ENCODE results near the gene CENPC.
A peak's percentile ranks its signal among the peaks of the same experiment; 100 is the strongest.

Gene CENPC, protein sequence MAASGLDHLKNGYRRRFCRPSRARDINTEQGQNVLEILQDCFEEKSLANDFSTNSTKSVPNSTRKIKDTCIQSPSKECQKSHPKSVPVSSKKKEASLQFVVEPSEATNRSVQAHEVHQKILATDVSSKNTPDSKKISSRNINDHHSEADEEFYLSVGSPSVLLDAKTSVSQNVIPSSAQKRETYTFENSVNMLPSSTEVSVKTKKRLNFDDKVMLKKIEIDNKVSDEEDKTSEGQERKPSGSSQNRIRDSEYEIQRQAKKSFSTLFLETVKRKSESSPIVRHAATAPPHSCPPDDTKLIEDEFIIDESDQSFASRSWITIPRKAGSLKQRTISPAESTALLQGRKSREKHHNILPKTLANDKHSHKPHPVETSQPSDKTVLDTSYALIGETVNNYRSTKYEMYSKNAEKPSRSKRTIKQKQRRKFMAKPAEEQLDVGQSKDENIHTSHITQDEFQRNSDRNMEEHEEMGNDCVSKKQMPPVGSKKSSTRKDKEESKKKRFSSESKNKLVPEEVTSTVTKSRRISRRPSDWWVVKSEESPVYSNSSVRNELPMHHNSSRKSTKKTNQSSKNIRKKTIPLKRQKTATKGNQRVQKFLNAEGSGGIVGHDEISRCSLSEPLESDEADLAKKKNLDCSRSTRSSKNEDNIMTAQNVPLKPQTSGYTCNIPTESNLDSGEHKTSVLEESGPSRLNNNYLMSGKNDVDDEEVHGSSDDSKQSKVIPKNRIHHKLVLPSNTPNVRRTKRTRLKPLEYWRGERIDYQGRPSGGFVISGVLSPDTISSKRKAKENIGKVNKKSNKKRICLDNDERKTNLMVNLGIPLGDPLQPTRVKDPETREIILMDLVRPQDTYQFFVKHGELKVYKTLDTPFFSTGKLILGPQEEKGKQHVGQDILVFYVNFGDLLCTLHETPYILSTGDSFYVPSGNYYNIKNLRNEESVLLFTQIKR

DNA sequence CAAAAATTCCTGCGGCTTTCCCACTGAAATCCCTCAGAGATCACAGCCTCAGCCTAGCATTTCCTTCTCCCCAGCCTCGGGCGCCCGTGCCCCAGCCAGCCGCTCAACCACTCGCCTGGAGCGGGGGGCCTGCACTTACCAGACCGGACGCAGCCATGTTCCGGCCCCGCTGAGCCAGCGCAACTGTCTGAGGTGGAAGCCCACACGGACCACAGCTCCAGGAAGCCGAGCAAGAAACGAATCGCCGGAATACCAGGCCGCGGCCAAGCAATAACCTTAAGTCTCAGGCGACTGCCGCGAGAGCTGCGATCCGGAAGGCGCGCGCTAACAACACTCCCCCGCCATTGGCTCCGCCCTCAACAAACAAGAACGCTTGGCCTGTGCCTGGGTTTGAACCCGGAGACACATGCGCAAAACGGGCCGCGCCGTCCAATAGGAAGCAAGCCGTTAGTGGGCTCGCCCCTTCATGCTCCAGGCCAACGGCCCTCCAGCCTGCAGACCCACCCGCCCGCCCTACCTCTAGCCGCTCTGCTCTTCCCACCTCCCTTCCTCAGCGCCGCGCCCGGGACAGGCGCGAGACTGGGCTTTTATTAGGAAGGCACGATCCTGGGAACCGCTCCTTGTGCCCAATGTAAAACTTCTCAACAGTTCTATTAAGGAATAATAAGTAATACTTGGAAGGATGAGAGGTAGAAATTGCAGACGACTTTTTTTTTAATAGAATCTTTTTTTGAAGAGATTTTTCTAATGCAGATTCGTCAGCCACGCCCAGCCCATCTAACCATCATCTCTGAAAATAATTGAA lies at the start of gene CENPC:
TSS of gene CENPC (minus strand) at position 305 of the 805 bp plus-strand sequence. CDS start at position 157, 148 bp downstream.
- DNase-seq (ENCODE audit: low read depth in 2 of 3, low spot score in 1 of 3) = peak; percentile 88 to 93 (median 91)

DNA sequence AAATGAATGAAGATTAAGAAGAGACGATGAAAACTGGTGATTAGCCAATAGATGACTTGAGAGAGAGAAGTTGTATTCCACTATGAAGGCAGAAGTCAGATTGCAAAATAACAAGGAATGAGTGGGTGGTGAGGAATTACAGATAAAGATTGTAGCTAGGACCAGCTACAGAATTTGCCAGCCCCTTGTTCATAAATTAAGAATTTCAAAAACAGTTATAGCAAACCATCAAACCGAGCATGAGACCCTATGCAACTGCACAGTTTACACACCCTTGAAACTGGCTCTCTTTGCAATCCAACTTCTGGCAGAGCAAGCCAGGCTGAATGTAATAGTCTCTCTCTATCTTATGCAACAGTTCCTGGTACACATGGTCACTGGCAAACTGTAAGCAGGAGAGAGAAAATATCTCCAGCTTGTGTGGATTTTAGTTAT lies 48.5 kb upstream of the CENPC start:
- DNase-seq (ENCODE audit: low read depth in 2 of 3, low spot score in 1 of 3) = no peak

DNA sequence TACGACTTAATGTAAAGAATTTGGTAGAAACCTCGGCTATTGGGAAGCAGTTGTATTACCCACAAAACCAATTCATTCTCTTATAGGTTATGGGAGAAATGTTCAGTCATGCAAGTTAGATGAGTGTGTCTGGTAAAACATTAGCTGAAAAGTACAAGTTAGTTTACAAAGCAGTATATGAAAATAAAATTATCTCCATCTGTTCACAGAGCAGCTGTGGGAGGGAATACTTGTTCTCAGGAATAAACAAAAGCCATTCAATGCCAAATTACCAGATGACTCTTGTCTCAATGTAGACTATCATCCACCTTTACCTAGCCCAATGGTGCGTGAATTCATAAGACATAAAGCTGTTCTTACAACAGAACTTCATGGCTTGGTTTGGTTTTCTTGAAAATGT lies 41.9 kb upstream of the CENPC start:
- no peak for DNase-seq (ENCODE audit: low read depth in 2 of 3, low spot score in 1 of 3)

DNA sequence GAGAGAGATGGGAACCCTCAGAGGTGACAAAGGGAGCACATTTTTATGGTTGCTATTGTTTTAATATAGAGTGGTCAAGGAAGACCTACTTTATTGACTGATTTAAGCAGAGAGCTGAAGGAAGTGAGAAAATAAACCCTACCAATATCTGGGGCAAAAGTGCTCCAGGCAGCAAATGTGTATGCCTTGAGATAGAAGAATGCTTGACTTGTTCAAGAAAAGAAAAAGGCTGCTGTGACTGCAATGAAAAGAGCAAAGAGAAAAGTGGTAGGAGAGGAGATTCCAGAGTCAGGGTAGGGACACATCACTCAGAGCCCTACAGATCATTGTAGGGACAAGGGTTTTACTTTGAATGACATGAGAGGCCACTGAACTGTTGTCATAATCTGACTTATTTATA lies 39.2 kb upstream of the CENPC start:
- DNase-seq (ENCODE audit: low read depth in 2 of 3, low spot score in 1 of 3) = no peak

DNA sequence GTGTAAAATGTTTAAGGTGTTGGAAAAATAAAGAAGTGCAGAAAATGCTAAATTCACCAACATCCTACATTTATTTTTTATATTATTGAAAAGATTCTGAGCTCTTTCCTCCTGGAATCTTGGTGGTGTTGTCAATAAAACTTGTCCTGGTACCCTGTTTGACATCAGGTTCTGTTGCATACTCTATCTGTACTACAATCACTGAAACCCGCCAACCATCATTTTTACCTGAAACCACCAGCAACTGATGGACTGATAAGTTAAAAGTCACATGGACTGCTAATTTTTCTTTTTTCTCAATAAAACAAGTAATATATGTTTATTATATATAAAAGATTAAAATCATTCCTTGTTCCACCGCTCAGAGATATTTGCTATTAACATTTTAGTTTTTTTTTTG lies 36.6 kb upstream of the CENPC start:
- DNase-seq (ENCODE audit: low read depth in 2 of 3, low spot score in 1 of 3) = no peak

DNA sequence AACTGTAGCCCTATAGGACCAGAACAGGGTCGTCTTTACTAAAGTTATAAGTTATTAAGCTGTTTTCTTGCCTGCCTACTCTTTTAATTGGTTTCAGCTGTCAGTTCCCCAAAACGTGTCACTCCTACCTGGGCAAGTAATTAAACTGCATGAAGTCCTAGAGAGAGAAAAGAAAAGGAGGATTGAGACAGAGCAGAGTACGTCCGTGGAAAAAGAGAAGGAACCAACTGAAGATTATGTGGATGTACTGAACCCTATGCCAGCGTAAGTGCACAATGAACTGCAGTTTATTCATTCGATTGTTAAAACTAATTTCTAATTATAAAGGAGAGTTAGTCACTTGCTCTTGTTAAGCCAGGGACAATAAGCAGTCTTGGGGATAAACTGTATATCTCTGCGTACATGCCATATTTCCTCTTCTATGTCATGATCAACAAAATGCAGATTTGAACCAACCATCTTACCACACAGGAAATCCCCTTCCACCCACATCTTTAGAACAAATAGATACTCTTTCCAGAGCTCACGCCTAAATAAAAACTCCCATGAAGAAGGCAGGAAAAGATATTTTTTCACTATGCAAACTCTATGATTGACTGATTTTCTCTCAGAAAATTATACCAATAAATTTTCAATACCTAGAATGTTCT lies 36.0 kb upstream of the CENPC start:
- no peak for DNase-seq (ENCODE audit: low read depth in 2 of 3, low spot score in 1 of 3)

DNA sequence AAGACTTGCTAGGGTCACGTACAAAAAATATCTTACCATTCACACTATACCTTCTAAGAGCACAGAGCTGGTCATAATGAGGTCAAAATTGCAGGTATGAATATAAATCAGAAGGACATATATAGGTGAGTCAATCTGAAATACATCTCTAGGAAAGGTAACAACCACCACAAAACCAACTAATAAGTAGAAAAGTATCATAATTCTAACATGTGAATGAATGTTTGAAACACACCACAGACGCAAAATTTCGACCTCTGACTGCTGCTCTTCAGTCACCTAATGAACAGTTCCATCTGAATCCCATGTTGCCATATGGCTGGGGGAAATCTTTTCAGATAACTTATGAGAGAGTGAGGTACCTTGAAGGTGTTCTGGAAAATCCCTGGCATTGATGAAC lies 35.3 kb upstream of the CENPC start:
- DNase-seq (ENCODE audit: low read depth in 2 of 3, low spot score in 1 of 3) = no peak

DNA sequence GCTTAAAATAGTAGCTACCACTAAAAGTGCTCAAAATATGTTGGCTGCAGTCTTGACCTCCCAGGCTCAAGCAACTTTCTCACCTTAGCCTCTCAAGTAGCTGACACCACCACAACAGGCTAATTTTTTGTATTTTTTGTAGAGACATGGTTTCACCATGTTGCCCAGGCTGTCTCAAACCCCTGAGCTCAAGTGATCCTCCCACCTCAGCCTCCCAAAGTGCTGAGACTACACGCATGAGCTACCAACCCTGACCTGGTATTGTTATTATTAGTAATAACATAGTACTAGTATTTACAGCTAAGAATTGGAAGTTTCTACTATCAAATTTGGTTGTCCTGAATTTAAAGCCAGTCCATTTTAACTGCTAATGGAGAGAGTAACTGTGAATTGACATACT lies 31.2 kb upstream of the CENPC start:
- no peak for DNase-seq (ENCODE audit: low read depth in 2 of 3, low spot score in 1 of 3)

DNA sequence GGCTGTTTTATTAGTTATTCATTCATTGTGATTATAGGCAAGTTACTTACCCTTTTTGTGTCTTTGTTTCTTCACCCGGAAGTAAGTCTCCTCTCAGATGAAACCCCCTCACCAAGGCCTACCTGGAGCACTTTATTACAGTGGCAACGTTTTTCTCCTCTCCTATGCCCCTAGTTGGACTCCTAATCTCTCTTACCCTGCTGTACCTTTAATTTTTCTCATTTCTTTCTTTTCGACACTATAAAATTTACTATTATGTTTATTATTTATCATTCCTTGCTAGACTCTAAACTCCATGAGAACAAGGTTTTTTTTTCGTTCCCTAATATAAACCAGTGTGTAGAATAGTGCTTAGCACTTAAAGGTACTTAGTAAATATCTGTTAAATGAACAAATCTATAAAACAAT lies 30.8 kb upstream of the CENPC start:
- DNase-seq (ENCODE audit: low read depth in 2 of 3, low spot score in 1 of 3) = no peak

DNA sequence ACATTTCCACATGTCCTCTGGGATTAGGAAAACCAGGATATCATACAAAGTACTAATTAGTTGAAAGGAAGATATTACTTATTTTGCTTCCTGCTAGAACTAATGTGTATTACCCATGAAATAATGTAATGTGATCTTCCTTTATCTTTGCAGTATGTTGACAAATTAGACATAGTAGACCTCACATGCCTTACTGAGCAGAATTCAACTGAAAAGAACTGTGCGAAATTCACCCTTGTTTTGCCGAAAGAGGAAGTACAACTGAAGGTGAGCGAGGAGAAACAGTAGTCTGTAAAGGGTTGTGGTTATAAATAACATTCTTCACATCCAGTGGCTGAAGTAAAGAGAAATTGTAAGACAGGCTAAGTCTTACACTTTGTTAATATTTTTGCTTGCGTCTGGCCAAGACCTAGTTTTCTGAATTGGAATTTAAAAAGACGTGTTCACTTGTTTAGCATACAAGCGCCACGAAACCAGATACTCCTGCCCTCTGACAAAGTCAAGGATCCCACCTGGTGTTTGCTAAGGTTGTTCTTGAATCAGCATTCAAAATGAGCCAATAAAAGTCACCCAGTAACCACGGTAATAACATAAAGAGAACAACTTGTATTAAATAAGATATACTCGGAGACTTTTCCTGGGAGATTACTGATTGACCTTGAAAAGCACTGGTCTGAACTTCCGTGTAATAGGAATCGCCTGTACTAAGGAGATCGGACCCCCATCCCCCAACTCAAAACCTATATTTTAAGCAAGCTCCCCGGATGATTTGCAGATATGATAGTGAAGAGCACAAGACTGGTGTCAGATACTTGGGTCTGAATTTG lies 30.1 kb upstream of the CENPC start:
- no peak for DNase-seq (ENCODE audit: low read depth in 2 of 3, low spot score in 1 of 3)

DNA sequence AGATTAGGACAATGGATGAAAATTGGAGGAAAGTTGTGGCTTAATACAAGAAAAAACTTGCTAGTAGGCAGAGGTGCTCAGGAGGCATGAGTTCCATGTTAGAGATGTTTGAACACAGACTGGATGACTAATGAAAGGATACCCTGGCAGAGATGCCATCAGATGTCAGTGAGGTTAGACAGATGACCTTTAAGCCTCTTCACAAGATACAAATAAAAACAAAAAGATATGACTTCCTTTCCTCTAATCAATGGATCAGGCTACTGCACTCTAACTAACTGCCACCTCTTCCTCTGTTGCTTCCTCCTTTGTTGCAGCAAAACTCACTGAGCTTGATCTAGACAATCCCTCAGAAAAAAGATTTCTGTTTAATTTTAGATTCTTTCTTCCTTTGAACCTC lies 27.9 kb upstream of the CENPC start:
- no peak for DNase-seq (ENCODE audit: low read depth in 2 of 3, low spot score in 1 of 3)

DNA sequence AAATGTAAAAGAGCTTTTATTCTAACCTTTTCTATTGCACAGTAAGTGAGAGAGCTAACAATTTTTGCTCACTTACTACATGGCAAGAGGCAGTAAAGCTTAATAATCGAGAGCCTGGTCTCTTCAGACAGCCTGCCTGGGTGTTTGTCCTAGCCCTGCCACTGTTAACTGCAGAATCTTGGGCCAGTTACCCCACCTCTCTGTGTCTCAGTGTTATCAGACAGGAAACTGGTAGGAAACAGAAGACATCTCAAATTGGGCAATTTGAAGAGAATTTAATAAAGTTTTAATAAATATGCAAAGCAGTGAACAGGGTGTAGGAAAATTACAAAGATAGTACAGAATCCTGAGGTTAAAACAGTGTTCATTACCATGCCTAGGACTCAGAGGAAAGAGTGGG lies 26.7 kb upstream of the CENPC start:
- no peak for DNase-seq (ENCODE audit: low read depth in 2 of 3, low spot score in 1 of 3)

DNA sequence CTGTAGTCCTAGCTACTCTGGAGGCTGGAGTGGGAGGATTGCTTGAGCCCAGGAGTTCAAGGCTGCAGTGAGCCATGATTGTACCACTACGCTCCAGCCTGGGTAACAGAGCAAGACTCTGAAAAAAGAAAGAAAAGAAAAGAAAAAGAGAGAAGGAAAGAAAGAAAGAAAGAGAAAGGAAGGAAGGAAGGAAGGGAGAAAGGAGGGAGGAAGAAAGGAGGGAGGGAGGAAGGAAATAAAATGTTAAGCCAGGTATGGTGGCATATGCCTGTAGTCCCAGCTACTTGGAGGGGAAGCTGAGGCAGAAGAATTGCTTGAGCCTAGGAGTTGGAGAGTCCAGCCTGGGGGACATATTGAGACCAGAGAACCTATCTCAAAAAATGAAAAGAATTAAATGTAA lies 25.2 kb upstream of the CENPC start:
- no peak for DNase-seq (ENCODE audit: low read depth in 2 of 3, low spot score in 1 of 3)

DNA sequence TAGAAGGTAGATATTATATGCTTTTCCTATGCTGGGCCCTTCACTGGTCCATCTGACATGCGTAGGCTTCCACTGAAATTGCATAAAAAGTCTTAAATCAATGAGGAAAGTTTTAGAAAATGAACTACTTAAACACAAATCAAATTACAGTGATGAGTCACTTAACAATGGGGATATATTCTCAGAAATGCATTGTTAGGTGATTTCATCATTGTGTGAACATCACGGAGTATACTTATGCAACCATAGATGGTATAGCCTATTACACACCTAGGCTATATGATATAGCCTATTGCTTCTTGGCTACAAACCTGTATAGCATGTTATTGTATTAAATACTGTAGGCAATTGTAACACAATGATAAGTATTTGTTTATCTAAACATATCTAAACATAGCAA lies 23.5 kb upstream of the CENPC start:
- DNase-seq (ENCODE audit: low read depth in 2 of 3, low spot score in 1 of 3) = no peak

DNA sequence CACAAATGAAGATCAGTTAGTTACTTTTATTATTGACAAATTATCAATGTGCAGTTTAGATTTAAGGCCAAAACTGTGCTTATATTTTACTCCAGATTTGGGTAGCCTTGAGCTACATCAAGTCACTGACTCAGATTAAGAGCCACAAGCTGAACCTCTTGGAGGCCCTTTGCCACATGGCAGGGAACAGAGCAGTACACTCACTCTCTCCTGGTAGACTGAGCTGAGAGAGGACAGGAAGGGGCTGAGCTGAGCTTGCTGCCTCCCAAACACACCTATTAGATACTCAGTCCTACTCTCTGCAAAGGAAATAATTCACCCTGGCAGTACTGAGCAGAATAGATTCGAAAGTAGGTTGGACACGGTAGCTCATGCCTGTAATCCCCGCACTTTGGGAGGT lies 21.0 kb upstream of the CENPC start:
- no peak for DNase-seq (ENCODE audit: low read depth in 2 of 3, low spot score in 1 of 3)

DNA sequence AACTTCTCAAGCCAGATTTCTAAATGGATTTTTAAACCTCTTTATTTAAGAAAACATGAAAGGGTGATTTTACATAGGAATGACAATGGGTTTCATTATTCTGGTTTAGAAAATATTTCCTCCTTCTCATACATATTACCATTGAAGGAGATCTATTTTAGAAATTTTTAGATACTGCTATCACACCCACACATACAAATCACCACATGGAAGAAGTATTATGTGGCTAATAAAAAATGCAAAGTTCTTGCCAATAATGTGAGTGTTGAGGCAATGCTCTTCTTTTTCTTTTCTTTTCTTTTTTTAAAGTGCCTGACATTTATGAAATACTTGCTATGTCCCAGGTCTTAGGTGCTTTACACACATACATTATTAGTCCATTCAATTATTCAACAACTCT lies 20.0 kb upstream of the CENPC start:
- no peak for DNase-seq (ENCODE audit: low read depth in 2 of 3, low spot score in 1 of 3)

DNA sequence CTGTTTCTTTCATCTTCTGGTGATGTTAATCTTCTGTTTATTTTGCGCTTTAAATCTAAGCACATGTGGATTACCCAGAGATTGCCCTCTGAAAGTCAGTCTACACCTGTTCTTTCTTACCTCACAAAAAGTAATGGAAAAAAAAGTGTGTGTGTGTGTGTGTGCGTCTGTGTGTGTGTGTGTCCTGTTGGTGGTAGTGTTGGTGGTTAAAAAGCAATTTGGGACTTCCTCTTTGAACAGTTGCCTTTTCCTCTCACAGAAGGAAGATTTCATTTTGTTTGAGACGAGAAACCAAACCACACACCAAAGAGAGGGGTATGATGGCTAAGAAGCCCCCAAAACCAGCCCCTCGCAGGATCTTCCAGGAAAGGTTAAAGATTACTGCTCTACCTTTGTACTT lies 13.2 kb upstream of the CENPC start, which contains the start of gene STAP1:
TSS of gene STAP1 (plus strand) at position 235 of the 400 bp plus-strand sequence. CDS start at position 318, 83 bp downstream.
- DNase-seq (ENCODE audit: low read depth in 2 of 3, low spot score in 1 of 3) = no peak

DNA sequence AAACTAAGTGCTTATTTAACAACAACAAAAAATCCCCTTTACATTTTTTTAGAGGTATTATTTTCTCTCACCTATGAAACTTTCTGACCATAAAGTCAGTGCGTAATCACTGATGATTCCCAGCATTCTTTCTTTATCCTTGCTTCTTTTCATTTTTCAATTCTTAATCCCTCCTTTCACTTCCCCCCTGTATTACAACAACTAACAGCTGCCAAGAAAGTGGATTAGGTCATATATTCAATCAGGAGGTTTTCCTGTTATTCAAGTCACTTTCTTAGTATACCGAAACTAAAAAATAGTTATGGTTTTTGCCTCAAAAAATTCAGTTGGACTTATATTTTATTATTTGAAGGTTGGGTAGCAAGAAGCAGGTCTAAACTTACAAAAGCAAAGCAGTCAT lies 11.1 kb upstream of the CENPC start:
- no peak for DNase-seq (ENCODE audit: low read depth in 2 of 3, low spot score in 1 of 3)

DNA sequence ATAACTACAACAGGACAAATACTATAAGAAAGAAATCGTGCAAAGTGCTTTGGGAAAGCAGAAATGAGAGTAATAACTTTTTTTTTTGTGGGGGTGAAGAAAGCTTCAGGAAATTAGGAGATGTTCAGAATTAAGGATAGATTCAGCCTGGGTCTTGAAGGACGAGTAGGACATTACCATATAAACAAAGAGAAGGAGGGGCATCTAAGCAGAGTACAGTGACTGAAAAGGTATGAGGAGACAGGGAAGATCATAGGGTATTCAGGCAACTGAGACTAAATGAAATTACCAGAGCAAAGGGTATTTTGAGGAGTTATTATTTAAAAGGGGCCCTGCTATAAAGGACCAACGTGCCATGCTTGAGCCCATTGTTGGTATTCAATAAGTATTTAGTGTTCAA lies 10.1 kb upstream of the CENPC start:
- no peak for DNase-seq (ENCODE audit: low read depth in 2 of 3, low spot score in 1 of 3)

DNA sequence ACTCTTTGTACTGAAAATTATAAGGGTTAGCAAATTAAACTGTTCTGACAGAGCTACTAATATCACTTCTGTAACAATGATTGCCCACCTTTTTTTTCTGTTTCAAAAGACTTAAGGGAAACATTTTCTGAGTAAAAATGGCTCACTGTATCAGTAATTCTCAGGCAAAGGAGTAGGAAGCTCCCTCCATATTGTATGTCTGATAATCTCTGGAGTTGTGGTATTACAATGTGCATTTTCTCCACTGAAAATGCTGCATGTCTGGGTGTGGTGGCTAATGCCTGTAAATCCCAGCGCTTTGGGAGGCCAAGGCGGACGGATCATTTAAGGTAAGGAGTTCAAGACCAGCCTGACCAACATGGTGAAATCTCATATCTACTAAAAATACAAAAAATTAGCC lies 8.8 kb upstream of the CENPC start:
- DNase-seq (ENCODE audit: low read depth in 2 of 3, low spot score in 1 of 3) = no peak

Measured in stimulated activated CD4-positive, alpha-beta T cell treated with anti-CD3 and anti-CD28 coated beads, Interleukin-12 subunit alpha, Interleukin-12 subunit beta, amount 100 ng/mL, for 48 hours (primary cell).